GM18505 (cell line): ENCODE data around the gene NBPF19.
"Not testable (repeated sequence)": the region's sequence is repeated elsewhere in the genome, so short reads cannot be mapped to it uniquely, and the experiment has no call there.

ENCODE experiments used
- ATAC-seq: cut with Tn5 transposase; IDR thresholded peaks from one replicate; pipeline ENCODE4 v1.9.1; 2021; ENCODE audit not compliant: unreplicated experiment

The NBPF19 gene, protein sequence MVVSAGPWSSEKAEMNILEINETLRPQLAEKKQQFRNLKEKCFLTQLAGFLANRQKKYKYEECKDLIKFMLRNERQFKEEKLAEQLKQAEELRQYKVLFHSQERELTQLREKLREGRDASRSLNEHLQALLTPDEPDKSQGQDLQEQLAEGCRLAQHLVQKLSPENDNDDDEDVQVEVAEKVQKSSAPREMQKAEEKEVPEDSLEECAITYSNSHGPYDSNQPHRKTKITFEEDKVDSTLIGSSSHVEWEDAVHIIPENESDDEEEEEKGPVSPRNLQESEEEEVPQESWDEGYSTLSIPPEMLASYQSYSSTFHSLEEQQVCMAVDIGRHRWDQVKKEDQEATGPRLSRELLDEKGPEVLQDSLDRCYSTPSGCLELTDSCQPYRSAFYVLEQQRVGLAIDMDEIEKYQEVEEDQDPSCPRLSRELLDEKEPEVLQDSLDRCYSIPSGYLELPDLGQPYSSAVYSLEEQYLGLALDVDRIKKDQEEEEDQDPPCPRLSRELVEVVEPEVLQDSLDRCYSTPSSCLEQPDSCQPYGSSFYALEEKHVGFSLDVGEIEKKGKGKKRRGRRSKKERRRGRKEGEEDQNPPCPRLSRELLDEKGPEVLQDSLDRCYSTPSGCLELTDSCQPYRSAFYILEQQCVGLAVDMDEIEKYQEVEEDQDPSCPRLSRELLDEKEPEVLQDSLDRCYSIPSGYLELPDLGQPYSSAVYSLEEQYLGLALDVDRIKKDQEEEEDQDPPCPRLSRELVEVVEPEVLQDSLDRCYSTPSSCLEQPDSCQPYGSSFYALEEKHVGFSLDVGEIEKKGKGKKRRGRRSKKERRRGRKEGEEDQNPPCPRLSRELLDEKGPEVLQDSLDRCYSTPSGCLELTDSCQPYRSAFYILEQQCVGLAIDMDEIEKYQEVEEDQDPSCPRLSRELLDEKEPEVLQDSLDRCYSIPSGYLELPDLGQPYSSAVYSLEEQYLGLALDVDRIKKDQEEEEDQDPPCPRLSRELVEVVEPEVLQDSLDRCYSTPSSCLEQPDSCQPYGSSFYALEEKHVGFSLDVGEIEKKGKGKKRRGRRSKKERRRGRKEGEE (N-terminal part only)

DNA sequence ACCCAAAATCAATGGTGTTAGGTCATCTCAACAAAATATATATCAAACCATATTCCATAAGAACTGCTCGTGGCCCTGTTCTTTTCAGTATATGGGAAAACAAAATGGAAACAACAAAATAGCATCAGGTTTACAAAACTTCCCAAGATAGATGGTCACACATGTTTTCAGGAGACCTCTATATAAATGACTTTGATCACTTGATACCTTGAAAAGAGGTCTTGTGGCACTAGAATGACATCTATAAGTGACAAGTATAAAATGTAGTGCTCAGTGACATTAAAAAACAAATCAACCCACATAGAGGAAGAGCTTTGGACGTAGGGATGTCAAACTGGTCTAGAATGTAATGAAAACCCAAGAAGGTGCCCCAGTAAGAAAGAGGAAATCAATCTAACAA is at the start of gene NBPF19:
Gene NBPF19 (plus strand): TSS at position 301 of the 400 bp plus-strand sequence. CDS start 888 bp downstream, outside the sequence.
- ATAC-seq = not testable (repeated sequence)

DNA sequence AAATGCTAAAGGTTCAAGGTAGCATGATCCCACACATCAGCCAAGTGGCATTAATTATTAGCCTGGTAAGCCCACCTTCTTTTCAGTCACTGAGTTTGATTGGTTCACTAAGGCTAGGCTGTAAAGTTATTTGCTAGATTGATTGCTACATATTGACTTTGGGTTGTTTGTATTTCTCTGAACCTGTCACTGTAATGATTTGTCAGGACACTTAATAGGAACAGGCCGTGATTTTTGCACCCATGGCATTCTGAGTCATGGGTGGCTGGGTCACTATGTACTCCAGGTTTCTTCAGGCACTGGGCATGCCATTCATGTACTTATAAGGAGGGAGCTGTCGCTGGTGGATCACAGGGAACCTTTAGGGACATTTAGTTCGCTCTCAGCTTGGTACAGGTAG is 46.5 kb upstream of the NBPF19 start:
- ATAC-seq = not testable (repeated sequence)

DNA sequence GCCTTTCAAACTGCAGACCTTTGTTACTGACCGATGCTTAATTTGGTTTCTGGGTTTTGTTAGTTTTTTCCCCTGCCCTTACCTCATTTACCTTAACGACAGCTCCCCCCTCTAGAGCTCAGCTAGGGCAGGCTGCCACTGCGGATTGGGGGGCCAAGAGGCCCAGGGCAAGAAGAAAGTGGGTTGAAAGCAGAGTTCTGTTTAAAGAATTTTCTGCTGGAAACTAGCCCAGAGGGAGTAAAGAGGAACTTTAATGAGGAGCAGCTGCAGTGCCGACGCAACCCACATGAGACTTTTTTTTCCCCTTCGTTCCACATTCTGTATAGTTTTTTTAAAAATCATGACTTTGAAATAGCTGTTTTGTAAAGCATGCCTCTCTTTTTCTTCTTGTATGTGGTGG is 29.4 kb upstream of the NBPF19 start:
- not testable (repeated sequence) for ATAC-seq

GRCh38 chr1:149452196-149452595 is 22.6 kb upstream of the NBPF19 start:
- ATAC-seq = not testable (repeated sequence)

GRCh38 chr1:149452652-149453051 is 22.2 kb upstream of the NBPF19 start:
- not testable (repeated sequence) for ATAC-seq

GRCh38 chr1:149558350-149558825 is 83.5 kb downstream of the NBPF19 start:
- ATAC-seq = not testable (repeated sequence)

GRCh38 chr1:149561806-149562205 is 87.0 kb downstream of the NBPF19 start:
- not testable (repeated sequence) for ATAC-seq

- ATAC-seq = not testable (repeated sequence)
Observed at GRCh38 chr1:149565485-149565884, 90.6 kb downstream of the NBPF19 start.

DNA sequence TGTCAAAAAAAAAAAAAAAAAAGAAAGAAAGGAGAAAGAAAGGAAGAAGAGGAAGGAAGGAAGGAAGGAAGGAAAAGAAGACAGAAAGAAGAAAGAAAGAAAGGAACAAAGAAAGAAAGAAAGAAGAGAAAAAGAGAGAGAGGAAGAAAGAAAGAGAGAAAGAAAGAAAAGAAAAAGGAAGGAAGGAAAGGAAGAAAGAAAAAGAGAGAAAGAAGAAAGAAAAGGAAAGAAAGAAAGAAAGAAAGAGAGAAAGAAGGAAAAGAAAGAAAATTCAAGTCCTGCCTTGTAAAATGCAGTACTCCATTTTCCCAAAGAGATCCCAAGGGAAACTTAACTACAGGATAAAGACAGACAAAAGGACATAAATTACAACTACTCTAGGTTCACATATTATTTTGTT is 97.9 kb downstream of the NBPF19 start:
- not testable (repeated sequence) for ATAC-seq

- ATAC-seq = not testable (repeated sequence)
Observed at GRCh38 chr1:149585592-149585991, 110.7 kb downstream of the NBPF19 start.
